MG63 (cell line): Measurements from ENCODE around the gene RER1. TPM values are rescaled to one million over a fixed set of nuclear protein-coding genes. Genes with fewer than 3 reads are reported as not detected.

Experiments
- DNase-seq: peaks from one replicate; pipeline ENCODE4 v3.0.0-alpha.2; 2020
- H3K27me3 ChIP-seq: fragments of 250-450 bp; sonication (Bioruptor Pico); 2 replicates; pipeline ENCODE4 v1.5.1; 2020; ENCODE audit warnings: mild to moderate bottlenecking, moderate library complexity
- H3K36me3 ChIP-seq: fragments of 250-450 bp; sonication (Bioruptor Pico); 2 replicates; pipeline ENCODE4 v1.5.1; 2020; ENCODE audit warnings: mild to moderate bottlenecking, moderate library complexity
- H3K4me3 ChIP-seq: fragments of 250-450 bp; sonication (Bioruptor Pico); 2 replicates; pipeline ENCODE4 v1.5.1; 2020; ENCODE audit warnings: mild to moderate bottlenecking, moderate library complexity
- H3K9me3 ChIP-seq: fragments of 250-450 bp; sonication (Bioruptor Pico); 2 replicates; pipeline ENCODE4 v1.5.1; 2020; ENCODE audit warnings: mild to moderate bottlenecking, moderate library complexity
- total RNA-seq: library from RNA; depleted of rRNA; stranded (reverse); fragments of >200 nt; shearing (Covaris generic); gene quantifications from 2 replicates; pipeline ENCODE4 v1.2.3, GENCODE V29; 2014; ENCODE audit warnings: low replicate concordance

Gene RER1
- total RNA-seq, 1 experiment from 2014 or later = 60.4 TPM

DNA sequence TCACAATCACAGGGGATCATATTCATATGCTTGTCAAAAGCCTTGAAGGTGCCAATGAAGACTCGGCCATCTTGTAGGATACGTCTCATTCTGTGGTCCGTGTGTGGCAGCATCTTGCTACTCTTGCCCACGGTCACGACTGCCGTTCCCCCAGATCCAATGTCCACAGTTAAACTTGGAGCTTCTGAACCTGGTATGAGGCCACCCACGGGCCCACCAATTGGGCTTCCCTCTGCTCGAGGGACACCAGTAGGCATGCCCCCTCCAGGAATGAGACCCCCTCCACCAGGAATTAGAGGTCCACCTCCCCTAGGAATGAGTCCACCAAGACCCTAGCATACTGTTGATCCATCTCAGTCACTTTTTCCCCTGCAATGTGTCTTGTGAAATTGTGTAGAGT, 39.9 kb upstream of the RER1 start:
- H3K9me3 ChIP-seq = no peaks in the 10 kb centered on the region
- H3K4me3 ChIP-seq = no peak overlapping the region
- H3K27me3 ChIP-seq = no peaks in the 10 kb centered on the region
- DNase-seq = no peak
- no peaks in the 10 kb centered on the region for H3K36me3 ChIP-seq

DNA sequence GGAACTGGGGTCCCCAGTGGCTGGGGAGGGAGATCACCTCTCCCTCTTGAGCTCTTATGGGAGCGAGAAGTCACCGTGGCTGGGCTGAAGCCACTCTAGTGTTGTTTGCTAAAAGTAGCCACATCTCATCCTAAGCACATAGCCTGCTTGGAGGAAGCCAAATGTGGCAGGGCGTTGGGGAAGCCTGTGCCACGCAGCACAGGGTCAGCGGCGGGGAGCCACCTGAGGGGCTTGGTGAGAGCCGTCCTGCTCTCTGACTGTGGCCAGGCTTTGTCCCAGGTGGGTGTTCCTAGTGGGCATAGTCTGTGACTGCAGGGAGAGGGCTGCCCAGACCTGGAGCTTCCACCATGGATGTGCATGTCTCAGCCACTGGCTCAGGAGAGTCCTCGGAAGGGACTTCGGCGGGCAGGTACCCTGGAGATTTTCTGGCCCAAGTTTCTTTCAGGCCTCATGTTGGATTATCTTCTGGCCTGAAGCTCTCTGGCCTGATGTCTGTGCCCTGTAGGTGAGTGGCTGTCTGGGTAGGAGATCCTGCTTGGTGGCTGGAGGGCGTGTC, 39.2 kb upstream of the RER1 start:
- H3K36me3 ChIP-seq = no peaks in the 10 kb centered on the region
- no peak overlapping the region for H3K4me3 ChIP-seq
- H3K27me3 ChIP-seq = no peaks in the 10 kb centered on the region
- H3K9me3 ChIP-seq = no peaks in the 10 kb centered on the region
- DNase-seq = no peak

DNA sequence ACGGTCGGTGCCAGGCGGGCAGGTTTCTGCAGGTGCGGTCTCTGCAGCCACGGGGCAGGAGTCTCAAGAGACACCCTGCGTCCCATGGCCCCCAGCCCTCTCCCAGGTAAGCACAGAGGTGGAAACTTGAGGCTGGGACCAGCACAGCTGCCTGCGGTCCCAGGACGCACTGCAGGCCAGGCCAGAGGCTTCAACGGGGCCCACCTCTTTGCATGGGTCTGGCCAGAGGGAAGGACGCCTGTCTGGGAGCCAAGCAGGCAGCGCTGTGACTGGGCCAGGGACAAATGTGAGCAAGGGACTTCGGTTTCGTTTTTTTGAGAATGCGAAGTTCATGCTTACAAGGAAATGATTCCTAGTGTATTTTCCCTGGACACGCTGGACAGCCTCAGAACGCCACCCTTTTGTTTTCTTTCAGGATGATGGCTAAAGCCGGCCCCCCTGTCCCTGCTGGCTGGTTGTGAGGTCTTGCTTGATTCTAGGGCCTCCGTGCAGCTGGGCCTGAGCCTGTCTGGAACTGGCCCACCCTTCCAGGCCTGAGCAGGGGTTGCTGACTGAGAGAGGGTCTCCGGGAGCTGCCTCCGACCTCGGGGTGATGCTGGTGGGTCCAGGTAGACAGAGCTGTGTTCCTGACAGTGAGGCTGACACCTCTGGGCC, 38.6 kb upstream of the RER1 start:
- DNase-seq = no peak
- Histone ChIP-seq H3K9me3 (no peaks in the 10 kb centered on the region), H3K4me3 (no peak overlapping the region), H3K36me3 (no peaks in the 10 kb centered on the region), H3K27me3 (no peaks in the 10 kb centered on the region)

DNA sequence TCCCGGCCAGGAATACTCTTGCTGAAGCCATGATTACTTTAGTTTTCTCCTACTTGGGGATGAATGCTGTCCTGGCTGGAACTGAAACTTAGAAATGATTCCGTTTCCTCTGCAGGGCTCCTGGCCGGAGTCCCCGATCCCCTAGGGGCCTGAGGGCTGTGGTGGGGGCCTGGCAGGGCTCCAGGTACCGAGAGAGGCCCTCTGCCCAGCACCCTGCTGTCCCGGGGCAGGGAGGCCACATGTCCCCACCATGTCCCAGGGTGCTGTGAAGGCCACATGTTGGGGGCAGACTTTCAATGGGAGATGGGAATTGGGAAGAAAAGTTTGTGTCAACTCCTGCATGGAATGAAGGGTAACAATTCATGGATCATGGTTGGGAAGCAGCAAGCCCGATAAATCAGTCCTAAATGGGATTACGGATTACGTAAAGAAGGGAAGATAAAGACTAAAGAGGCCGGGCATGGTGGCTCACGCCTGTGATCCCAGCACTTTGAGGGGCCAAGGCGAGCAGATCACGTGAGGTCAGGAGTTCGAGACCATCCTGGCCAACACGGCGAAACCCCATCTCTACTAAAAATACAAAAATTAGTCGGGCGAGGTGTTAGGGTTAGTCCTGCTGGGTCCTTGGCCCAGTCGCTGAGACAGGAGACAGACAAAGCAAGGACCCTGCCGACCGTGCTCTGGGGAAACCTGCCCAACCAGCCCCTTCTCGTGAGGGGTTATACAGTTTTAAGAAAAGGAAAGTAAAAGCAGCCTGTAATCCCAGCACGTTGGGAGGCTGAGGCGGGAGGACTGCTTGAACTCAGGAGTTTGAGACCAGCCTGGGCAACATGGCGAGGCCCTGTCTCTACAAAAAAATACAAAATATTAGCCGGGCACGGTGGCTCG, 37.8 kb upstream of the RER1 start:
- H3K9me3 ChIP-seq = no peaks in the 10 kb centered on the region
- no peak overlapping the region for H3K4me3 ChIP-seq
- DNase-seq = no peak
- H3K36me3 ChIP-seq = no peaks in the 10 kb centered on the region
- H3K27me3 ChIP-seq = no peaks in the 10 kb centered on the region

DNA sequence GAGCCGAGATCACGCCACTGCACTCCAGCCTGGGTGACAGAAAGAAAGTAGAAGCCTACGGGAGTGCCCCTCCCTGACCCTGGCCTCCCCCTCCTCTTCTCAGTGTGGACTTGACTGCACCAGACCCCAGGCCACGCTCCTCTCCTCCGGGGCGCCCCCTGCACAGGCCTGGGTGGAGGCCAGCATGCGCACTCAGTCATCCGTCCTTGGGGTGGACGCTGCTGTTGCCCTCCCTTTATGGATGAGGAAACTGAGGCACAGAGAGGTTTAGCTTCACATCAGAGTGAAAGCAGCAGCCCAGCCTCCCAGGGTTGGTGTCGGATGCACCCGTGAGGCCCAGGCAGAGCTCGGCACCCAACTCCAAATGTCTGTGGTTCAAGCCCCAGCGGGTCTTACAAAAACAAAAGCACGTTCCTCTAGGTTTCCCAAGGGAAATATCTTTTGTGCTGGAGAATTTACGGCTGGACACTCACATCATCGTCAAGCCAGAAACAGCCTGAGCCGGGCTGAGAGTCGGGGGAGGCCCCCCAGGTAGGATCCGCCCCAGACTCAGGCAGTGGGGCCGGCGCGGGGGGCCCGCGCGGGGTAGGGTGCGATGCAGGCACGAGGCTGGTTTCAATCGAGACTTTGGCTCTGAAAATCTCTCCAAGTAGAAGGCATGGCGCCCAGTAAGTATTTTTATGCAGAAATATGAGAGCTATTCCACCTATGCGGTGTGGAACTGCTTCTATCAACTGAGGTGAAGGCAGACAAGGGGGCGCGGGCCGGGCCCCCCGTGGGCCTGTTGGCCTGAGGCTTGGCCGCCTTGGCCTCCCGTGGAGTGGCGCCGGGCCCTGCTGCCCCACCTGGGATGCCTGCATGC, 36.9 kb upstream of the RER1 start:
- no peaks in the 10 kb centered on the region for H3K9me3 ChIP-seq
- H3K36me3 ChIP-seq = no peaks in the 10 kb centered on the region
- H3K27me3 ChIP-seq = no peaks in the 10 kb centered on the region
- H3K4me3 ChIP-seq = no peak overlapping the region
- no peak for DNase-seq

DNA sequence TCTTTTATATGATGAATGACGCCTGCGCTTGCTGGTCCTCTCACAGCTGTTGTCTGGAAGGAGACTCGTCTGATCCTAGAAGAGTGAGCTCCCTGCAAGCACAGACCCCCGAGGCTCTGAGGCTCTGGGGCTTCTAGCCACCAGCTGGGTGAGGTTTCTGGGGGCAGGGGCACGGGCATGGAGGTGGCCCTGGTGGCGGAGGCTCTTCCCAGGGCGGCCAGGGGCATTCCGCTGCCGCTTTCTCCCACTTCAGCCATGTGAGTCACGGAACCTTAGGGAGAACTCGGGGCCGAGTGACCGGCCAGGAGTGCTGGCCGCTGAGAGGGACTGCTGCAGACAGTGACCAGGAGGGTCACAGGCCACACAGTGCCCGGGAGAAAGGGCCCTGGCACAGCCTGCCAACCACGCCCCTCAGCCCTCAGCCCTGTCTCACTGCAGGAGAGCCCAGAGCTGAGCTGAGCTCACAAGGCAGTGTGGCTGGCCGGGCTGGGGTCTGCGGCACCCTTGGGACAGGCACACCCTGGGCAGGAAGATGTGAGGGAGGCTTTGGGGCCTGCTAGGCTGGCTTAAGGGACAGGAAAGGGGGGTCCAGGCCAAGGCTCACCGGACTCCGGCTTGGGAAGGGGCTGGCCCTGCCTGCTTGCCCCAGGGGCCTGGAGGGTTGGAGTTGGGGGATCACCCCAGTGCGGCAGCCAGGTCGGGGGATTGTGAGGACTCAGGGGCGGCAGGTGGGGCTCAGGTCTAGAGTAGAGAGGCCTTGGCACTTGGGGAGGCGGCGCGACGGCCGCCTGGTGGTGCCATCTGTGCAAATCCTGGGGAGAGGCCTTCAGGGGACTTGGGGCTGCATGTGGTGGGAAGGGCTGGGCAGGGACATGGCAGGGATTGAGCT, 36.0 kb upstream of the RER1 start:
- Histone ChIP-seq H3K27me3 (no peaks in the 10 kb centered on the region), H3K9me3 (no peaks in the 10 kb centered on the region), H3K4me3 (no peak overlapping the region), H3K36me3 (no peaks in the 10 kb centered on the region)
- DNase-seq = no peak

DNA sequence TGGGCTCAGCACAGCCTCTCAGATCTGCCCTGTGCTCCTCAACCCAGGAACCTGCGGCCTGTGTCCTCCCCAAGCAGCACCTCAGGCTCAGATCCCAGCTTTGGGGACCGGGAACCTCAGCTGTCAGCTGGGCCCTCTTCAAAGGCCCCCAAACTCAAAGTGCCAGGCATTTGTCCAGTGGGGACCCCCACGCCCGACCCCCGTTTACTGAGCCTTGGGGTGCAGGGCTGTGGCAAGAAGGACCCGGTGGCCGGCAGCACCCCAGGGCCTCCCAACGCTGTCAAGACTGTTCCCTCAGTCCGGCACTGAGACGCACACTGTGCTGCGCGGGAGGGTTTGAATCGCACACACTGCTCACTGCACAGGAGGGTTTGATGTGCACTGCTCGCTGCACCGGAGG, 35.2 kb upstream of the RER1 start:
- DNase-seq = no peak
- H3K36me3 ChIP-seq = no peaks in the 10 kb centered on the region
- H3K27me3 ChIP-seq = no peaks in the 10 kb centered on the region
- no peak overlapping the region for H3K4me3 ChIP-seq
- H3K9me3 ChIP-seq = no peaks in the 10 kb centered on the region

DNA sequence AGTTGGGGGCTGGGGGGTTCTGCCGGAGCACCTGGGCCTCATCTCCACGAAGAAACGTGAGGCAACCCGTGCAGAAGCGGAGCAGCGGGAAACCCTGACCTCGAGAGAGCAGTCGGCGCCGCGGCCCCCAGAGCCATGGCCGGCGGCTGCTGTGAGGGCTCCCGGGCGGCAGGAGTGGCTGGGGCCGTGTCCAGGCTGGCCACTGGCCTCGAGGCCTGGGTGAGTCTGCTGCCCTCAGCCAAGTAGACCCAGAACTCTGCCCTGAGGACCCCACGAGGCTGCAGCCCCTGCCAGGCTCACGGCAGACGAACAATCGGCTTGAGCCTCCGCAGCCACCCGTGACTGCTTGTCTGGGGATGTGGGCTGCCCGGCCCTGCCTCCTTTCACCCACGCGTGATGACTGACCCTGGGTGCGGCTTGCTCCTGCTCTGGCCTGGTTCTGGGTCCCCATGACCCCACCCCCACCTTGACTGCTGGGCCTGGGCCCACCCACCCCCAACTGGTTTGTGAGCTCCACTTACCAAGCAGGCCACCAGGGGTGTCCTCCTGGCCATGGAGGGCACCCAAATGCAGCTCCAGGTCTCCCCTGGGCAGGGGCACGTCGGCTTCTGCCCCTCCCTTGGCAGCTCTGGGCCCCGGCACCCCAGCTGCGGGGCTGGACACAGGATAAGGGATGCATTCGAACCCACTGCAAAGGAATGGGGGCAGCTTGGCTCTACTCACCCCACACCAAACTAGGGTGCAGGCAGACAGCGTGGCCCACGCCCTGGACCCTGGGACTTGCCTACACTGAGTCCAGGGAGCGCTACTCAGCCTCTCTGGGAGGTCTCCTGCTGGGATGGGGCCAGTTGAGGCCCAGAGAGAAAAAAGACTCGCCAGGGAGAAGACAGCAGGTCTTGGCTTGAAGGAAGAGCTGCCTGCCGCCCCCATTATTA, 34.5 kb upstream of the RER1 start:
- no peak overlapping the region for H3K4me3 ChIP-seq
- no peak for DNase-seq

DNA sequence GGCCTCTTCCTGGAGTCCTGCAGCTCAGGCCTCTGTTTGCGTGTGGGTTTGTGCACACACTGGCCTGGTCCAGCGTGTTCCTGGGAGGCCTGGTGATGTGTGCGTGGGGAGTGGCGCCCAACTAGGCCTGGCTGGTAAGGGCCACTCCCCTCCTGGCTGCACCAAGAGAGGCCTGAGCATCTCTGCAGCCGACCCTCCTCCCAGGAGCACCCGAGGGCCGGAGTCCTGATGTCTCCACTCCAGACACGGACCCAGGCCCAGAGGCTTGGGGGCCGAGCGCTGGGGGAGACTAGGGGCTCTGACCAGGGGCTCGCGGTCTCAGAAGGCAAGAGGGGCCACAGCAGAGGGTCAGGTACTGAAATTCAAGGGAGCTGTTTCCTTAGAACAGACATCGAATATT, 33.6 kb upstream of the RER1 start:
- Histone ChIP-seq H3K27me3 (no peaks in the 10 kb centered on the region), H3K4me3 (no peak overlapping the region), H3K36me3 (no peaks in the 10 kb centered on the region), H3K9me3 (no peaks in the 10 kb centered on the region; the same call in 1 of the 2 replicates)
- no peak for DNase-seq

More for the DNA sequence above, 34.5 kb upstream of the RER1 start:
- Histone ChIP-seq H3K36me3 (no peaks in the 10 kb centered on the region), H3K27me3 (no peaks in the 10 kb centered on the region), H3K9me3 (no peaks in the 10 kb centered on the region)

DNA sequence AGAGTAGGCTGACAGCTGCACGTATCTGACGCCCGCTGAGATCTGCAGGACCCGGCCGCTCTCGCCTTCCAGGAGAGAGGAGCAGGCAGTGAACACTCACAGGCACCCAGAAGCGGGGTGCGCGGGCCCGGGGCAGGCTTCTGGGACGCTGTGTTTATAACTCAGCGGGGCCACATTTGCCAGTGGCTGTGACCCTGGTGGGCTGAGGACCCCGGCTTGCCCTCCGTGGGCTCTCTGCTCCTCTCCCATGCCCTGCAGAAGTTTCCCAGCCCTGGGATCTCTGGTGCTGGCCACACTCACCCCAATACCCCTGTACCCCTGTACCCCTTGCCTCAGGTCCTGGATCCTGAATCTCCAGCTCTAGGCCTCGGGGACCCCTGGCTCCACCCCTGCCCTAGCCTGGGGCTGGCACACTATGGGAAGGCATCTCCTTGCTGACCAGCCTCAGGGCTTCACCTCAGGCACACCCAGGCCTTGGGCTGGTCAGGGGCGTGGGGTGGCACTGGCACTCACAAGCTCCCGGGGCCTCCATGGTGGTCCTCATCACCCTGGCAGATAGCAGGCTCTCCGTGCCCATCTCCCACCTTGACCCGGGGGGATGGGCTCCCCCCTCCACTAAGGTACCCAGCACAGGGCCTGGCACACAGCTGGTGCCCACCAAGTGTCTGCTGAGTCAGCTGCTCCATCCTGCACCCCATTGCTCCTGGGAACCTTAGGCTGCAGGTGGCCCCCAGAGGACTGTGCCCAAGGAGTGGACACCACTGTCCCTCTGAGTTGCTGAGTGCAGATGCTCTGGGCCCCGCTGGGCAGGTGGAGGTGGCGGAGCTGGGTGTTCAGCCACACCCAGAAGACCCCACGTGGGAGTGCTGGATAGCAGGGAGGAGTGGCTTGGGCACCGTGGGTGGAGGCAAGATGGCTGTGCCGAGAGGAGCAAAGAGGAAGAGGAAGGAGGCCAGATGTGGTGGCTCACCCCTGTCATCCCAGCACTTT, 32.7 kb upstream of the RER1 start:
- Histone ChIP-seq H3K27me3 (no peaks in the 10 kb centered on the region), H3K9me3 (peaks cover 2% of the 10 kb centered on the region), H3K36me3 (no peaks in the 10 kb centered on the region), H3K4me3 (no peak overlapping the region)
- DNase-seq = no peak

DNA sequence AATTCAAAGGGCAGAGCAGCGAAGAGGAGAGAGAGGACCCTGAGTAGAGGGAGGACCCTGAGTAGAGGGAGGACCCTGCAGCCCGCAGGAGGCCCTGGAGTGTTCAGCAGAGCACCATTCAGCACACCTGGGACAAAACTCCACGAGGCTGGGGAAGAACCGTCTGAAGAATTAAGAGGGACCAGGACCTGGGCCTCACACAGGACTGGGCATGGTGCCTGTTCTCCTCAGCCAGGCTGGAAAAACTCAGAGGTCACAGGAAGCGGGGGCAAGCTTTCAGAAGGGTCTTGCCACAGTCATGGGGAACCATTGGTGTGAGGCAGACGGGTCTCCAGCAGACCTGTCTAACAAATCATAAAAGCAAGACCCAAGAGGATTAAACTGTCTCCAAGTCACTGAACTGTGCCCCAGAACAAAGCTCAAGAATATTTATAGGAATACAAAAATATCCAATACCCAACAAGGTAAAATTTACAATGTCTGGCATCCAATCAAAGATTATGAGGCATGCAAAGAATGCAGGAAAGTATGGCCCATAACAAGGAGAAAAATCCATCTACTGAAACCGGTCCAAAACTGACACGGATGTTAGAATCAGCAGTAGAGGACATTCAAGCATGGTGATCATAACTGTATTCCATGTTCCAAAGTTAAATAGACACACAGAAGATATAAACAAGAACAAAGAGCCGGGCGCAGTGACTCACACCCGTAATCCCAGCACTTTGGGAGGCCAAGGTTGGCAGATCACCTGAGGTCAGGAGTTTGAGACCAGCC, 30.9 kb upstream of the RER1 start:
- Histone ChIP-seq H3K27me3 (no peaks in the 10 kb centered on the region), H3K4me3 (no peak overlapping the region), H3K9me3 (peaks cover 4% of the 10 kb centered on the region), H3K36me3 (no peaks in the 10 kb centered on the region)
- DNase-seq = no peak

DNA sequence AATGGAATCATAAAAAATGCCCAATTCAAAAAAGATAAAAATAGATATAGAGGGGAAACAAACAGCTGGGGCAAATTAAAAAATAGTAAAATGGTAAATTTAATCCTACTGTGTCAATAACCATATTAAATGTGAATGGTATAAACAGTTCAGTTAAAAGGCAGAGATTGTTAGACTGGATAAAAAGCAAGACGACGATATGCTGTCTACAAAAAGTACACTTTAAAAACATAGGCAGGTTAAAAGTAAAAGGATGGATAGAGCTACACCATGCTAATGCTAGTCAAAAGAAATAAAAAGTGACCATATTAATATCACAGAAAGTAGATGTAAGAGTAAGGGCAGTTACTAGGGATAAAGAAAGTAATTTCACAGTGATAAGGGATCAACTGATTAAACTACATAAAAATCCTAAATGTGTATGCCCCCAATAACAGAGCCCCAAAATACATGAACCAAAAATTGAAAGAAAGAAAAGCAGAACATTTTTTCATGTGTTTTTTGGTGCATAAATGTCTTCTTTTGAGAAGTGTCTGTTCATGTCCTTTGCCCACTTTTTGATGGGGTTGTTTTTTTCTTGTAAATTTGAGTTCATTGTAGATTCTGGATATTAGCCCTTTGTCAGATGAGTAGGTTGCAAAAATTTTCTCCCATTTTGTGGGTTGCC, 27.7 kb upstream of the RER1 start:
- no peaks in the 10 kb centered on the region for H3K36me3 ChIP-seq

More for the DNA sequence above, 27.7 kb upstream of the RER1 start:
- no peaks in the 10 kb centered on the region for H3K27me3 ChIP-seq
- no peak for DNase-seq
- peaks cover 4% of the 10 kb centered on the region for H3K9me3 ChIP-seq
- no peak overlapping the region for H3K4me3 ChIP-seq
